PC-3 (cell line): ENCODE measurements around the gene NPIPA1. TPM values are rescaled to one million over a fixed set of nuclear protein-coding genes. Genes with fewer than 3 reads are reported as not detected.
"Not testable (repeated sequence)": the region's sequence is repeated elsewhere in the genome, so short reads cannot be mapped to it uniquely, and the experiment has no call there.

Experiments
- ATAC-seq: fragments of 200-7000 bp; cut with Tn5 transposase; 2 replicates; pipeline ENCODE4 v1.9.1; 2020; ENCODE audit warnings: mild to moderate bottlenecking, moderate library complexity
- BruUV-seq: library from RNA; stranded (reverse); fragments of 400-500 nt; replicated peaks from 2 replicates; lab custom pipeline; 2021; lab: Mats Ljungman, UMichigan
- CTCF ChIA-PET: fragments of 300-600 bp; sonication (Branson Sonifier 250); formaldehyde crosslinking; loops from one replicate; lab custom pipeline; 2022; ENCODE audit warnings: antibody characterized with exemption; lab: Charles Lee
- POLR2A ChIA-PET: fragments of 300-600 bp; sonication (Branson Sonifier 250); formaldehyde crosslinking; loops from one replicate; lab custom pipeline; 2022; ENCODE audit warnings: antibody characterized with exemption; ENCODE audit not compliant: unreplicated experiment; lab: Charles Lee
- DNase-seq: peaks from one replicate; pipeline ENCODE4 v3.0.0-alpha.2; 2015
- H2AFZ ChIP-seq: fragments of 300-600 bp; sonication (generic); 2 replicates; pipeline ENCODE4 v1.6.0; 2016; ENCODE audit warnings: antibody characterized with exemption, low read length
- H3F3A ChIP-seq: fragments of 300-600 bp; sonication (generic); one replicate; pipeline ENCODE4 v1.6.0; 2017; ENCODE audit warnings: antibody characterized with exemption, low read length, control low read depth, mild to moderate bottlenecking; ENCODE audit not compliant: unreplicated experiment
- H3K27ac ChIP-seq: fragments of 300-600 bp; sonication (generic); 2 replicates; pipeline ENCODE4 v1.5.1; 2016; ENCODE audit warnings: mild to moderate bottlenecking, low read length
- H3K27me3 ChIP-seq: fragments of 300-600 bp; sonication (generic); 2 replicates; pipeline ENCODE4 v1.6.1; 2016; ENCODE audit warnings: low read length, mixed read lengths
- H3K36me3 ChIP-seq: fragments of 300-600 bp; sonication (generic); 2 replicates; pipeline ENCODE4 v1.6.1; 2016; ENCODE audit warnings: low read depth, mixed run types, low read length, mixed read lengths
- H3K4me1 ChIP-seq: fragments of 300-600 bp; sonication (generic); 2 replicates; pipeline ENCODE4 v1.5.1; 2016; ENCODE audit warnings: low read length; ENCODE audit not compliant: insufficient read depth
- H3K4me2 ChIP-seq: fragments of 300-600 bp; sonication (generic); 2 replicates; pipeline ENCODE4 v1.6.0; 2016; ENCODE audit warnings: low read length
- H3K4me3 ChIP-seq: fragments of 300-600 bp; sonication (generic); 2 replicates; pipeline ENCODE4 v1.5.1; 2016; ENCODE audit warnings: mild to moderate bottlenecking, low read length, mixed read lengths
- H3K79me2 ChIP-seq: fragments of 300-600 bp; sonication (generic); 2 replicates; pipeline ENCODE4 v1.6.1; 2017; ENCODE audit warnings: low read length, mixed read lengths
- H3K9ac ChIP-seq: fragments of 300-600 bp; sonication (generic); 2 replicates; pipeline ENCODE4 v1.6.0; 2016; ENCODE audit warnings: mild to moderate bottlenecking, low read length
- H3K9me2 ChIP-seq: fragments of 300-600 bp; sonication (generic); replicated peaks from 2 replicates; pipeline ENCODE4 v1.6.1; 2016; ENCODE audit warnings: mixed run types, low read length, mixed read lengths
- H3K9me3 ChIP-seq: fragments of 300-600 bp; sonication (generic); 2 replicates; pipeline ENCODE4 v1.6.1; 2016; ENCODE audit warnings: low read length, mixed read lengths
- H4K20me1 ChIP-seq: fragments of 300-600 bp; sonication (generic); 2 replicates; pipeline ENCODE4 v1.6.1; 2016; ENCODE audit warnings: low read length, mixed read lengths
- intact Hi-C: fragments of 100-400 bp; cut with micrococcal nuclease; formaldehyde crosslinking; loops from 2 replicates; pipeline ENCODE4 v1.9.0; 2023
- total RNA-seq: library from RNA; depleted of rRNA; stranded (reverse); fragments of >200 nt; gene quantifications from 2 replicates; pipeline ENCODE4 v1.2.3, GENCODE V29; 2014

NPIPA1 gene
- total RNA-seq, 1 experiment from 2014 or later = 16.8 TPM

- TSS peak; percentile 91 for BruUV-seq
- peaks cover 36% of the 10 kb centered on the region for H3K79me2 ChIP-seq
- H3K4me2 ChIP-seq = peak overlapping the region; percentile 87
- H3K9me3 ChIP-seq, DNase-seq, H3F3A ChIP-seq, intact Hi-C loops, H4K20me1 ChIP-seq, CTCF ChIA-PET, H3K27ac ChIP-seq, H3K27me3 ChIP-seq, ATAC-seq, H3K4me1 ChIP-seq, POLR2A ChIA-PET, H3K9me2 ChIP-seq, H3K36me3 ChIP-seq: not testable (repeated sequence)
- H2AFZ ChIP-seq = peak overlapping the region; percentile 89; the same call in 1 of the 2 replicates
- peak overlapping the region; percentile 77 for H3K4me3 ChIP-seq
- H3K9ac ChIP-seq = peak overlapping the region; percentile 93
Observed at GRCh38 chr16:14973785-14974322, 36.6 kb downstream of the NPIPA1 start.

GRCh38 chr16:14974331-14974655 lies 37.0 kb downstream of the NPIPA1 start:
- ATAC-seq (peak; percentile 1; the same call in 1 of the 2 replicates), DNase-seq (peak; percentile 66)
- peak overlapping the region; percentile 89 for H2AFZ ChIP-seq
- H3K79me2 ChIP-seq = peaks cover 40% of the 10 kb centered on the region
- H3K27me3 ChIP-seq, H3F3A ChIP-seq, intact Hi-C loops, H3K9me2 ChIP-seq, H3K4me1 ChIP-seq, BruUV-seq, CTCF ChIA-PET, H3K36me3 ChIP-seq, H3K9me3 ChIP-seq, H4K20me1 ChIP-seq, POLR2A ChIA-PET, H3K27ac ChIP-seq: not testable (repeated sequence)
- peak overlapping the region; percentile 87 for H3K4me2 ChIP-seq
- H3K4me3 ChIP-seq = peak overlapping the region; percentile 77
- peak overlapping the region; percentile 93 for H3K9ac ChIP-seq

- H3K4me2 ChIP-seq = peak within 1 kb of the TSS; percentile 87
- H3F3A ChIP-seq, H4K20me1 ChIP-seq, CTCF ChIA-PET, H3K27me3 ChIP-seq, H3K36me3 ChIP-seq, H3K9me2 ChIP-seq, BruUV-seq, POLR2A ChIA-PET, intact Hi-C loops, H3K9me3 ChIP-seq, H3K4me1 ChIP-seq: not testable (repeated sequence)
- peak within 1 kb of the TSS; percentile 89 for H2AFZ ChIP-seq
- peak; percentile 98 for DNase-seq
- peak within 1 kb of the TSS; percentile 42 for H3K27ac ChIP-seq
- ATAC-seq = peak; percentile 94
- H3K9ac ChIP-seq = peak within 1 kb of the TSS; percentile 93
- peak within 1 kb of the TSS; percentile 77 for H3K4me3 ChIP-seq
- H3K79me2 ChIP-seq = peaks cover 46% of the 10 kb centered on the region
Observed at GRCh38 chr16:14974656-14975417, 37.6 kb downstream of the NPIPA1 start, which contains the start of gene PDXDC1. Gene PDXDC1, plus strand, starts transcription at chr16:14975026. Its CDS starts 174 bp downstream, at chr16:14975200.

- H3K36me3 ChIP-seq, H3K9me2 ChIP-seq, POLR2A ChIA-PET, H3K9me3 ChIP-seq, H3F3A ChIP-seq, H3K4me1 ChIP-seq, BruUV-seq, CTCF ChIA-PET, intact Hi-C loops, H4K20me1 ChIP-seq, H3K27me3 ChIP-seq: not testable (repeated sequence)
- peak overlapping the region; percentile 87 for H3K4me2 ChIP-seq
- peak overlapping the region; percentile 93 for H3K9ac ChIP-seq
- DNase-seq = peak; percentile 23
- peak overlapping the region; percentile 42 for H3K27ac ChIP-seq
- peak; percentile 30 for ATAC-seq
- peaks cover 53% of the 10 kb centered on the region for H3K79me2 ChIP-seq
- H3K4me3 ChIP-seq = peak overlapping the region; percentile 77
- H2AFZ ChIP-seq = peak overlapping the region; percentile 89
Observed at GRCh38 chr16:14975418-14976194, 38.4 kb downstream of the NPIPA1 start.

GRCh38 chr16:14976971-14977736 lies 39.9 kb downstream of the NPIPA1 start:
- not testable (repeated sequence) for BruUV-seq

GRCh38 chr16:14978281-14978680 lies 41.0 kb downstream of the NPIPA1 start:
- DNase-seq, H3K9ac ChIP-seq, H3K27ac ChIP-seq, H3K9me2 ChIP-seq, intact Hi-C loops, H3K4me3 ChIP-seq, H2AFZ ChIP-seq, POLR2A ChIA-PET, H3K4me2 ChIP-seq, H3K4me1 ChIP-seq, H3K27me3 ChIP-seq, H3K36me3 ChIP-seq, ATAC-seq, BruUV-seq, CTCF ChIA-PET, H3K9me3 ChIP-seq, H3F3A ChIP-seq: not testable (repeated sequence)
- H3K79me2 ChIP-seq = peaks cover 76% of the 10 kb centered on the region
- peaks cover 12% of the 10 kb centered on the region for H4K20me1 ChIP-seq

More at GRCh38 chr16:14976971-14977736, 39.9 kb downstream of the NPIPA1 start:
- Histone ChIP-seq H4K20me1 (peaks cover 12% of the 10 kb centered on the region), H3K4me3 (peak overlapping the region; percentile 77), H3K79me2 (peaks cover 67% of the 10 kb centered on the region), H3K4me2 (peak overlapping the region; percentile 87)
- CTCF ChIA-PET, H3F3A ChIP-seq, POLR2A ChIA-PET, H3K9me3 ChIP-seq, DNase-seq, H2AFZ ChIP-seq, H3K9me2 ChIP-seq, H3K36me3 ChIP-seq, H3K27me3 ChIP-seq, intact Hi-C loops, H3K9ac ChIP-seq, ATAC-seq, H3K27ac ChIP-seq, H3K4me1 ChIP-seq: not testable (repeated sequence)
